SU-DHL-6 (cell line): ENCODE measurements around the gene KIR3DL3.
"Not testable (repeated sequence)": the region's sequence is repeated elsewhere in the genome, so short reads cannot be mapped to it uniquely, and the experiment has no call there.

ENCODE experiments used
- H2AFZ ChIP-seq: fragments of 200-600 bp; sonication (generic); 2 replicates; pipeline ENCODE4 v1.6.1; 2014; ENCODE audit warnings: low read depth, mild to moderate bottlenecking, moderate library complexity, mixed read lengths, antibody characterized with exemption, low read length; ENCODE audit not compliant: severe bottlenecking
- H3F3A ChIP-seq: fragments of 200-600 bp; shearing (Covaris generic); 2 replicates; pipeline ENCODE4 v1.6.0; 2016; ENCODE audit warnings: antibody characterized with exemption, mild to moderate bottlenecking; ENCODE audit not compliant: insufficient read depth
- H3K27ac ChIP-seq: fragments of 200-600 bp; sonication (generic); 2 replicates; pipeline ENCODE4 v1.5.1; 2016; ENCODE audit warnings: low read depth, mild to moderate bottlenecking, low read length, moderate library complexity, mixed read lengths
- H3K27me3 ChIP-seq: fragments of 200-600 bp; sonication (generic), shearing (Covaris generic); 2 replicates; pipeline ENCODE4 v1.6.0; 2014; ENCODE audit warnings: mild to moderate bottlenecking, low read length
- H3K36me3 ChIP-seq: fragments of 200-600 bp; sonication (generic); 2 replicates; pipeline ENCODE4 v1.6.1; 2014; ENCODE audit warnings: mild to moderate bottlenecking, low read length, mixed read lengths
- H3K4me2 ChIP-seq: fragments of 300-600, 200-600 bp; shearing (Covaris generic), sonication (generic); 2 replicates; pipeline ENCODE4 v1.6.0; 2014; ENCODE audit warnings: low read length, low read depth, mild to moderate bottlenecking; ENCODE audit not compliant: poor library complexity, severe bottlenecking
- H3K4me3 ChIP-seq: fragments of 200-600 bp; sonication (generic); 2 replicates; pipeline ENCODE4 v1.5.1; 2014; ENCODE audit warnings: antibody characterized with exemption, low read length, mild to moderate bottlenecking, mixed read lengths; ENCODE audit not compliant: insufficient read depth, poor library complexity, severe bottlenecking
- H3K79me2 ChIP-seq: fragments of 200-600 bp; sonication (generic); 2 replicates; pipeline ENCODE4 v1.6.1; 2014; ENCODE audit warnings: mild to moderate bottlenecking, low read length, moderate library complexity; ENCODE audit not compliant: insufficient read depth
- H3K9ac ChIP-seq: fragments of 200-600 bp; sonication (generic); 2 replicates; pipeline ENCODE4 v1.7.0; 2014; ENCODE audit warnings: mild to moderate bottlenecking, low read length
- H3K9me2 ChIP-seq: fragments of 200-600 bp; sonication (generic); replicated peaks from 2 replicates; pipeline ENCODE4 v1.6.1; 2014; ENCODE audit warnings: low read length; ENCODE audit not compliant: insufficient read depth
- H3K9me3 ChIP-seq: fragments of 200-600 bp; sonication (generic); 2 replicates; pipeline ENCODE4 v1.6.1; 2014; ENCODE audit warnings: low read length, mixed read lengths; ENCODE audit not compliant: insufficient read depth
- H4K20me1 ChIP-seq: fragments of 200-600 bp; sonication (generic); 2 replicates; pipeline ENCODE4 v1.6.1; 2014; ENCODE audit warnings: low read depth, mild to moderate bottlenecking, antibody characterized with exemption, low read length, moderate library complexity, mixed read lengths
- EZH2phosphoT487 ChIP-seq: fragments of 200-600 bp; sonication (generic), shearing (Covaris generic); conservative IDR thresholded peaks from 2 replicates; pipeline ENCODE4 v1.6.1; 2018; ENCODE audit warnings: mild to moderate bottlenecking, antibody characterized with exemption, low read length, moderate library complexity, mixed read lengths
- TF ChIP-seq, protein P1 (sequence below): fragments of 200-600 bp; sonication (generic); IDR thresholded peaks from one replicate; pipeline ENCODE4 v1.5.1; 2017; ENCODE audit warnings: antibody characterized with exemption, mild to moderate bottlenecking, low read length, moderate library complexity; ENCODE audit not compliant: insufficient read depth, poor library complexity, severe bottlenecking

KIR3DL3 gene

DNA sequence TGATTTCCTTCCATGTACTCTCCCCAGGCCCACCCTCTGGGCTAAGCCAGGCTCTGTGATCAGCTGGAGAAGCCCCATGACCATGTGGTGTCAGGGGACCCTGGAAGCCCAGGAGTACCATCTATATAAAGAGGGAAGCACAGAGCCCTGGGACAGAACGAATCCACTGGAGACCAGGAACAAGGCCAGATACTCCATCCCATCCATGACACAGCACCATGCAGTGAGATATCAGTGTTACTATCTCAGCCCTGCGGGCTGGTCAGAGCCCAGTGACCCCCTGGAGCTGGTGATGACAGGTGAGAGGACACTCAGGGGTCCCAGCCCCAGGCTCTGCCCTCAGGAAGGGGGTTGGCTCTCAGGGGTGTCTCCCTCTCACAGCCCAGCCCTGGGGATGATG, 27.5 kb upstream of the KIR3DL3 start:
- Histone ChIP-seq H3K27me3 (no peaks in the 10 kb centered on the region), H3K27ac (no peak overlapping the region), H4K20me1 (no peaks in the 10 kb centered on the region), H3K4me2 (no peak overlapping the region), H3K4me3 (no peak overlapping the region), H3K9me2 (no peaks in the 10 kb centered on the region), H3K9me3 (no peaks in the 10 kb centered on the region), H3K79me2 (no peaks in the 10 kb centered on the region), H3F3A (no peaks in the 10 kb centered on the region), H3K36me3 (no peaks in the 10 kb centered on the region), H3K9ac (no peak overlapping the region), H2AFZ (no peak overlapping the region)
- no peak for TF ChIP-seq EZH2phosphoT487
- TF ChIP-seq, protein P1, sequence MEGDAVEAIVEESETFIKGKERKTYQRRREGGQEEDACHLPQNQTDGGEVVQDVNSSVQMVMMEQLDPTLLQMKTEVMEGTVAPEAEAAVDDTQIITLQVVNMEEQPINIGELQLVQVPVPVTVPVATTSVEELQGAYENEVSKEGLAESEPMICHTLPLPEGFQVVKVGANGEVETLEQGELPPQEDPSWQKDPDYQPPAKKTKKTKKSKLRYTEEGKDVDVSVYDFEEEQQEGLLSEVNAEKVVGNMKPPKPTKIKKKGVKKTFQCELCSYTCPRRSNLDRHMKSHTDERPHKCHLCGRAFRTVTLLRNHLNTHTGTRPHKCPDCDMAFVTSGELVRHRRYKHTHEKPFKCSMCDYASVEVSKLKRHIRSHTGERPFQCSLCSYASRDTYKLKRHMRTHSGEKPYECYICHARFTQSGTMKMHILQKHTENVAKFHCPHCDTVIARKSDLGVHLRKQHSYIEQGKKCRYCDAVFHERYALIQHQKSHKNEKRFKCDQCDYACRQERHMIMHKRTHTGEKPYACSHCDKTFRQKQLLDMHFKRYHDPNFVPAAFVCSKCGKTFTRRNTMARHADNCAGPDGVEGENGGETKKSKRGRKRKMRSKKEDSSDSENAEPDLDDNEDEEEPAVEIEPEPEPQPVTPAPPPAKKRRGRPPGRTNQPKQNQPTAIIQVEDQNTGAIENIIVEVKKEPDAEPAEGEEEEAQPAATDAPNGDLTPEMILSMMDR: no peak

DNA sequence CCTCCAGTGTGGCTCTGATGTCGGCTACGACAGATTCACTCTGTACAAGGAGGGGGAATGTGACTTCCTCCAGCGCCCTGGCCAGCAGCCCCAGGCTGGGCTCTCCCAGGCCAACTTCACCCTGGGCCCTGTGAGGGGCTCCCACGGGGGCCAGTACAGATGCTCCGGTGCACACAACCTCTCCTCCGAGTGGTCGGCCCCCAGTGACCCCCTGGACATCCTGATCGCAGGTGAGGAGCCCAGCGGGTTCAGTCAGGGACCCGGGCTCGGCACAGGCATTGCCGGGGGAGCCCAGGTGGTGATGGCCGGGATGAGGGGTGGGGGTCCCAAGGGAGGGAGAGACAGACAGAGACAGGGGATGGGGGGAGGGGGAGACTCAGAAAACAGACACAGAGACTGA, 26.5 kb upstream of the KIR3DL3 start:
- H4K20me1 ChIP-seq, H3K27me3 ChIP-seq, H3K9ac ChIP-seq, H3K9me3 ChIP-seq, H3K4me3 ChIP-seq, H3K4me2 ChIP-seq, H3K27ac ChIP-seq, H2AFZ ChIP-seq, H3K9me2 ChIP-seq, H3K79me2 ChIP-seq, H3K36me3 ChIP-seq, H3F3A ChIP-seq: not testable (repeated sequence)

- Histone ChIP-seq H4K20me1 (no peaks in the 10 kb centered on the region), H3K9me3 (no peaks in the 10 kb centered on the region; the same call in 1 of the 2 replicates), H2AFZ (no peak overlapping the region), H3K36me3 (no peaks in the 10 kb centered on the region), H3K4me2 (no peak overlapping the region), H3K79me2 (no peaks in the 10 kb centered on the region), H3K27me3 (no peaks in the 10 kb centered on the region), H3K9ac (no peak overlapping the region), H3K9me2 (no peaks in the 10 kb centered on the region), H3K27ac (no peak overlapping the region), H3F3A (no peaks in the 10 kb centered on the region), H3K4me3 (no peak overlapping the region)
- TF ChIP-seq, protein P1: no peak
- no peak for TF ChIP-seq EZH2phosphoT487
Measured at GRCh38 chr19:54704928-54705327, 19.3 kb upstream of the KIR3DL3 start.

DNA sequence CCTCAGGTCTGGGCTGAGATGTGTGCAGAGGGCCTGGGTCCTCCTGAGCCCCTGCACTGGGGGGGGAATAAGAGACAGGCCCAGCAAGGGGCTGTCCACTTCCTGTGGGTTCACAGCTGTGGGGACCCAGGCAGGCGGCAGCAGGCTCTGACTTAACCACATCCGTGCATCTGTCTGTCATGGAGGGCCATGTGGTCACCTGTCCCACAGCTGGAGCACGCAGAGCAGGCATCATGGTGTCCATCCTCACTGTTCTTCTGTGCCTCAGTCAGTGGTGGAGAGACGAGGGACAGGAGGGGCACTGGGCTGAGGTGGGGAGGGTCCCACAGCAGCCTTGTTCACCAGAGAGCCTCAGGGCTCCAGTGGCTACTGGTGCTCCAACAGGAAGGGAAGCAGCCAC, 16.3 kb upstream of the KIR3DL3 start:
- no peak for TF ChIP-seq EZH2phosphoT487
- TF ChIP-seq, protein P1: no peak
- no peaks in the 10 kb centered on the region for H3F3A ChIP-seq
- H2AFZ ChIP-seq: no peak overlapping the region
- no peak overlapping the region for H3K27ac ChIP-seq
- H3K9ac ChIP-seq: no peak overlapping the region
- H3K4me3 ChIP-seq: no peak overlapping the region
- H3K79me2 ChIP-seq: no peaks in the 10 kb centered on the region
- no peaks in the 10 kb centered on the region for H4K20me1 ChIP-seq
- no peaks in the 10 kb centered on the region for H3K9me2 ChIP-seq
- H3K9me3 ChIP-seq: no peaks in the 10 kb centered on the region; the same call in 1 of the 2 replicates
- H3K36me3 ChIP-seq: no peaks in the 10 kb centered on the region
- H3K4me2 ChIP-seq: no peak overlapping the region
- no peaks in the 10 kb centered on the region for H3K27me3 ChIP-seq
